Endodermal cell (in vitro differentiated cells): Measurements from ENCODE around the gene ROBO4. TPM values are rescaled to one million over a fixed set of nuclear protein-coding genes. Genes with fewer than 3 reads are reported as not detected.
A peak's percentile ranks its signal among the peaks of the same experiment; 100 is the strongest.

Experiments
- DNase-seq: peaks from one replicate; pipeline ENCODE4 v3.0.0-alpha.2; 2017
- H3K27ac ChIP-seq: 2 replicates; pipeline ENCODE4 v1.5.1; 2013; ENCODE audit warnings: mild to moderate bottlenecking, low read depth, low read length, moderate library complexity
- H3K27me3 ChIP-seq: 2 replicates; pipeline ENCODE4 v1.6.1; 2013; ENCODE audit warnings: mild to moderate bottlenecking, low read length, moderate library complexity; ENCODE audit not compliant: insufficient read depth, control insufficient read depth, poor library complexity, severe bottlenecking
- H3K36me3 ChIP-seq: 2 replicates; pipeline ENCODE4 v1.7.0; 2013; ENCODE audit warnings: mild to moderate bottlenecking, low read length, moderate library complexity; ENCODE audit not compliant: control insufficient read depth, insufficient read depth
- H3K4me1 ChIP-seq: one replicate; pipeline ENCODE4 v1.7.0; 2013; ENCODE audit warnings: low read length; ENCODE audit not compliant: control insufficient read depth, insufficient read depth
- H3K4me3 ChIP-seq: 2 replicates; pipeline ENCODE4 v1.5.1; 2013; ENCODE audit warnings: mild to moderate bottlenecking, low read length, moderate library complexity
- H3K9ac ChIP-seq: 2 replicates; pipeline ENCODE4 v1.6.1; 2013; ENCODE audit warnings: mild to moderate bottlenecking, low read length, moderate library complexity; ENCODE audit not compliant: poor library complexity, severe bottlenecking; ENCODE audit errors: extremely low read depth
- H3K9me3 ChIP-seq: 2 replicates; pipeline ENCODE4 v1.6.1; 2013; ENCODE audit warnings: mild to moderate bottlenecking, low read length, moderate library complexity; ENCODE audit not compliant: control insufficient read depth
- H3K27ac Mint-ChIP-seq: 2 replicates; pipeline ENCODE4 v1.8.0; 2020; ENCODE audit warnings: mixed read lengths
- H3K27me3 Mint-ChIP-seq: 2 replicates; pipeline ENCODE4 v1.8.0; 2021; ENCODE audit warnings: mild to moderate bottlenecking, mixed read lengths; ENCODE audit not compliant: insufficient read depth
- H3K36me3 Mint-ChIP-seq: 2 replicates; pipeline ENCODE4 v1.8.0; 2020; ENCODE audit warnings: low read depth, mixed read lengths
- H3K4me1 Mint-ChIP-seq: 2 replicates; pipeline ENCODE4 v1.8.0; 2020; ENCODE audit warnings: mixed read lengths
- H3K4me3 Mint-ChIP-seq: 2 replicates; pipeline ENCODE4 v1.8.0; 2020; ENCODE audit warnings: mild to moderate bottlenecking, moderate library complexity, mixed read lengths
- H3K9me3 Mint-ChIP-seq: 2 replicates; pipeline ENCODE4 v1.8.0; 2020; ENCODE audit warnings: mild to moderate bottlenecking, mixed read lengths
- CTCF ChIP-seq: fragments of 200-600 bp; sonication (generic); conservative IDR thresholded peaks from 2 replicates; pipeline ENCODE4 v1.5.0; 2021; ENCODE audit warnings: antibody characterized with exemption, mild to moderate bottlenecking
- WGBS, 2 experiments: methylation state at CpG; one replicate each; pipeline versions ENCODE4 v1.1.5 to v1.1.7; 2013; ENCODE audit warnings: missing lambda C conversion rate in 2 of 2, mixed read lengths in 1 of 2; ENCODE audit not compliant: insufficient coverage in 1 of 2, insufficient read length in 1 of 2; 5-methylcytosine and 5-hydroxymethylcytosine counted together
- total RNA-seq, 2 donors: library from RNA; stranded (reverse); fragmentation: NEBNext Ultra II Directional in 1 of 2; extraction: Animal tissue kit (Norgen Biotek cat#: 25700) in 1 of 2; gene quantifications; 2 replicates in 1 of 2; 3 replicates in 1 of 2; pipeline ENCODE4 v1.2.1, GENCODE V29; 2021

Gene ROBO4
- total RNA-seq, 2 donors from 2014 or later, result 0.59 TPM; not detected in 1

GRCh38 chr11:124838805-124839127 is 58.9 kb downstream of the ROBO4 start:
- 32 to 37% methylated on average over 5 of the region's 5 CpGs for WGBS, 2 experiments
- no peak overlapping the region for H3K27ac Mint-ChIP-seq
- peaks cover 39% of the 10 kb centered on the region for H3K27me3 Mint-ChIP-seq
- H3K9me3 ChIP-seq, result no peaks in the 10 kb centered on the region
- peak overlapping the region; percentile 27 for H3K4me3 Mint-ChIP-seq
- no peaks in the 10 kb centered on the region for H3K36me3 ChIP-seq
- no peaks in the 10 kb centered on the region for H3K9me3 Mint-ChIP-seq
- DNase-seq, result no peak
- H3K4me1 ChIP-seq, result no peaks in the 10 kb centered on the region
- no peak for TF ChIP-seq CTCF
- no peak overlapping the region for H3K9ac ChIP-seq
- no peak overlapping the region for H3K4me3 ChIP-seq
- H3K4me1 Mint-ChIP-seq, result peaks cover 11% of the 10 kb centered on the region
- peaks cover 69% of the 10 kb centered on the region for H3K27me3 ChIP-seq
- H3K27ac ChIP-seq, result no peak overlapping the region
- no peaks in the 10 kb centered on the region for H3K36me3 Mint-ChIP-seq

GRCh38 chr11:124837491-124837856 is 60.2 kb downstream of the ROBO4 start:
- 0 to 22% methylated on average over 1 to 3 of the region's 3 CpGs for WGBS, 2 experiments
- DNase-seq, result peak; percentile 72
- H3K9me3 ChIP-seq, result no peaks in the 10 kb centered on the region
- no peak overlapping the region for H3K9ac ChIP-seq
- Mint-ChIP-seq H3K9me3 (no peaks in the 10 kb centered on the region), H3K27ac (no peak overlapping the region), H3K36me3 (no peaks in the 10 kb centered on the region), H3K4me3 (no peak overlapping the region), H3K27me3 (peaks cover 44% of the 10 kb centered on the region), H3K4me1 (peaks cover 14% of the 10 kb centered on the region)
- TF ChIP-seq CTCF, result no peak
- H3K36me3 ChIP-seq, result no peaks in the 10 kb centered on the region
- no peak overlapping the region for H3K27ac ChIP-seq
- peaks cover 56% of the 10 kb centered on the region for H3K27me3 ChIP-seq
- H3K4me3 ChIP-seq, result no peak overlapping the region
- H3K4me1 ChIP-seq, result peaks cover 7% of the 10 kb centered on the region

GRCh38 chr11:124835918-124836317 is 61.7 kb downstream of the ROBO4 start:
- Histone ChIP-seq H3K27me3 (peaks cover 41% of the 10 kb centered on the region), H3K9me3 (no peaks in the 10 kb centered on the region), H3K36me3 (no peaks in the 10 kb centered on the region), H3K27ac (no peak overlapping the region), H3K9ac (no peak overlapping the region), H3K4me3 (no peak overlapping the region), H3K4me1 (peaks cover 7% of the 10 kb centered on the region)
- H3K4me1 Mint-ChIP-seq, result peaks cover 11% of the 10 kb centered on the region
- H3K27me3 Mint-ChIP-seq, result peaks cover 56% of the 10 kb centered on the region
- no peak for TF ChIP-seq CTCF
- H3K9me3 Mint-ChIP-seq, result no peaks in the 10 kb centered on the region
- H3K4me3 Mint-ChIP-seq, result no peak overlapping the region
- WGBS, 2 experiments, result 90 to 95% methylated on average over 8 of the region's 8 CpGs
- no peak overlapping the region for H3K27ac Mint-ChIP-seq
- H3K36me3 Mint-ChIP-seq, result no peaks in the 10 kb centered on the region
- DNase-seq, result no peak
